ENCODE data around the gene ARHGAP15. TPM values are rescaled to one million over a fixed set of nuclear protein-coding genes. Genes with fewer than 3 reads are reported as not detected.

ARHGAP15 gene
- polyA plus RNA-seq, 1 donor from 2014 or later = 0.30 TPM

- TF ChIP-seq EP300 (conservative IDR thresholded peaks at IDR 0.05; ENCODE audit: poor library complexity, severe bottlenecking) (no peak), EZH2 (IDR thresholded peaks at IDR 0.05; ENCODE audit: borderline replicate concordance, insufficient read depth, low read length, poor library complexity, severe bottlenecking) (no peak), MXI1 (conservative IDR thresholded peaks at IDR 0.05; ENCODE audit: poor library complexity, severe bottlenecking) (no peak), POLR2AphosphoS5 (IDR thresholded peaks at IDR 0.05) (no peak), CTCF (IDR thresholded peaks at IDR 0.05; ENCODE audit: poor library complexity, severe bottlenecking) (no peak), REST (IDR thresholded peaks at IDR 0.05; ENCODE audit: borderline replicate concordance) (no peak), TAF1 (IDR thresholded peaks at IDR 0.05; ENCODE audit: low read depth) (no peak), RAD21 (conservative IDR thresholded peaks at IDR 0.05) (no peak), SMC3 (conservative IDR thresholded peaks at IDR 0.05; ENCODE audit: poor library complexity) (no peak)
- no peaks in the 10 kb centered on the region for H3K9me3 ChIP-seq (ENCODE audit: low read length)
- H2AFZ ChIP-seq (ENCODE audit: low read depth, low read length) = no peak overlapping the region
Observed at GRCh38 chr2:143489145-143489544, 359.9 kb downstream of the ARHGAP15 start.

GRCh38 chr2:143491131-143491530, 361.9 kb downstream of the ARHGAP15 start:
- Histone ChIP-seq H3K36me3 (ENCODE audit: insufficient read depth, low read length) (no peaks in the 10 kb centered on the region), H3K27ac (ENCODE audit: low read length) (no peak overlapping the region), H3K9me2 (ENCODE audit: insufficient read depth, low read length) (no peaks in the 10 kb centered on the region), H3K79me2 (replicated peaks; ENCODE audit: insufficient read depth, low read length) (no peaks in the 10 kb centered on the region), H3K9ac (ENCODE audit: low read length) (no peak overlapping the region), H3K27me3 (ENCODE audit: insufficient read depth, low read depth, low read length) (no peaks in the 10 kb centered on the region), H3F3A (ENCODE audit: insufficient read depth, low read length, poor library complexity, severe bottlenecking) (no peaks in the 10 kb centered on the region), H3K4me2 (ENCODE audit: low read length) (no peak overlapping the region), H4K20me1 (ENCODE audit: insufficient read depth) (no peaks in the 10 kb centered on the region), H3K4me3 (ENCODE audit: low read length) (no peak overlapping the region), H2AFZ (ENCODE audit: low read depth, low read length) (no peak overlapping the region), H3K9me3 (ENCODE audit: low read length) (no peaks in the 10 kb centered on the region)
- TF ChIP-seq MXI1 (conservative IDR thresholded peaks at IDR 0.05; ENCODE audit: poor library complexity, severe bottlenecking) = no peak
- no peak for TF ChIP-seq RAD21 (conservative IDR thresholded peaks at IDR 0.05)
- no peak for TF ChIP-seq EZH2 (IDR thresholded peaks at IDR 0.05; ENCODE audit: borderline replicate concordance, insufficient read depth, low read length, poor library complexity, severe bottlenecking)
- TF ChIP-seq CTCF (IDR thresholded peaks at IDR 0.05; ENCODE audit: poor library complexity, severe bottlenecking) = no peak
- no peak for TF ChIP-seq SMC3 (conservative IDR thresholded peaks at IDR 0.05; ENCODE audit: poor library complexity)
- no peak for TF ChIP-seq TAF1 (IDR thresholded peaks at IDR 0.05; ENCODE audit: low read depth)
- TF ChIP-seq POLR2AphosphoS5 (IDR thresholded peaks at IDR 0.05) = no peak

More at GRCh38 chr2:143489145-143489544, 359.9 kb downstream of the ARHGAP15 start:
- Histone ChIP-seq H3K9me2 (ENCODE audit: insufficient read depth, low read length) (no peaks in the 10 kb centered on the region), H3F3A (ENCODE audit: insufficient read depth, low read length, poor library complexity, severe bottlenecking) (no peaks in the 10 kb centered on the region), H3K36me3 (ENCODE audit: insufficient read depth, low read length) (no peaks in the 10 kb centered on the region), H3K27ac (ENCODE audit: low read length) (no peak overlapping the region), H3K27me3 (ENCODE audit: insufficient read depth, low read depth, low read length) (no peaks in the 10 kb centered on the region), H4K20me1 (ENCODE audit: insufficient read depth) (no peaks in the 10 kb centered on the region), H3K79me2 (replicated peaks; ENCODE audit: insufficient read depth, low read length) (no peaks in the 10 kb centered on the region), H3K4me3 (ENCODE audit: low read length) (no peak overlapping the region), H3K4me2 (ENCODE audit: low read length) (no peak overlapping the region), H3K9ac (ENCODE audit: low read length) (no peak overlapping the region)
